Esophagus squamous epithelium (tissue), 5 donors: ENCODE data around the gene CHRNB4. TPM values are rescaled to one million over a fixed set of nuclear protein-coding genes. Genes with fewer than 3 reads are reported as not detected.

Experiments used
- DNase-seq: peaks from one replicate; lab custom pipeline; 2025; lab: John Stamatoyannopoulos, UW
- H3K27ac ChIP-seq, 4 donors: fragments of 200-600 bp; sonication (generic); one replicate each; pipeline ENCODE4 v1.5.1; 2016 to 2019; ENCODE audit warnings: mild to moderate bottlenecking in 1 of 4
- H3K27me3 ChIP-seq, 4 donors: fragments of 200-600 bp; sonication (generic); 1 replicate in 3 of 4; 2 replicates in 1 of 4; pipeline versions ENCODE4 v1.5.1 to v1.6.0; 2017 to 2021; ENCODE audit warnings: antibody characterized with exemption in 1 of 4
- H3K36me3 ChIP-seq, 3 donors: fragments of 200-600 bp; sonication (generic); one replicate each; pipeline ENCODE4 v1.5.1; 2016 to 2019
- H3K4me1 ChIP-seq, 3 donors: fragments of 200-600 bp; sonication (generic); one replicate each; pipeline ENCODE4 v1.5.1; 2017 to 2019
- H3K4me3 ChIP-seq, 4 donors: fragments of 200-600 bp; sonication (generic); 1 replicate in 3 of 4; 2 replicates in 1 of 4; pipeline ENCODE4 v1.5.1; 2016 to 2019; ENCODE audit warnings: mild to moderate bottlenecking in 2 of 4, moderate library complexity in 1 of 4
- H3K9me3 ChIP-seq, 3 donors: fragments of 200-600 bp; sonication (generic); one replicate each; pipeline ENCODE4 v1.5.1; 2016 to 2019
- CTCF ChIP-seq, 6 experiments: fragments of 450-650 bp in 4 of 6; fragments of 200-600 bp in 2 of 6; sonication (generic) in 2 of 6; IDR thresholded peaks; one replicate each; pipeline ENCODE4 v1.5.1; 2016 to 2019; ENCODE audit warnings: antibody characterized with exemption in 6 of 6, mild to moderate bottlenecking in 4 of 6, moderate library complexity in 4 of 6
- POLR2A ChIP-seq, 4 donors: fragments of 450-650 bp; IDR thresholded peaks; one replicate each; pipeline ENCODE4 v1.6.1; 2017; ENCODE audit warnings: antibody characterized with exemption in 4 of 4, mild to moderate bottlenecking in 4 of 4, moderate library complexity in 3 of 4
- WGBS, 2 donors: methylation state at CpG; one replicate each; pipeline ENCODE4 v1.1.5; 2018; 5-methylcytosine and 5-hydroxymethylcytosine counted together
- intact Hi-C: fragments of 100-400 bp; cut with DNase I; formaldehyde crosslinking; loops from one replicate; pipeline ENCODE4 v1.15.0; 2022
- total RNA-seq, 4 donors: library from RNA; depleted of rRNA; stranded (reverse); fragments of >200 nt; gene quantifications; one replicate each; pipeline ENCODE4 v1.1.0, GENCODE V29; 2016
- donor health status: DM: yes; HTN: yes; CAD: no.

The CHRNB4 gene
- total RNA-seq, 4 donors from 2014 or later, result 0.09 to 0.72 (median 0.43) TPM

GRCh38 chr15:78637776-78638435, 3.1 kb downstream of the CHRNB4 start:
- no peak overlapping the region for H3K27ac ChIP-seq
- no CpG with 5 or more reads among the region's 4 CpGs for WGBS, 2 donors
- H3K4me3 ChIP-seq, result no peak overlapping the region
- H3K27me3 ChIP-seq, result peaks cover 0 to 28% (median 1%) of the 10 kb centered on the region in 4 donors
- peaks cover 12 to 18% (median 13%) of the 10 kb centered on the region in 3 donors for H3K4me1 ChIP-seq
- no peak for DNase-seq
- TF ChIP-seq CTCF (IDR thresholded peaks at IDR 0.05) (no peak), POLR2A (IDR thresholded peaks at IDR 0.05) (no peak)
- intact Hi-C loops, result no loop called here
- no peaks in the 10 kb centered on the region for H3K36me3 ChIP-seq
- peaks cover 0 to 7% (median 1%) of the 10 kb centered on the region in 3 donors for H3K9me3 ChIP-seq

GRCh38 chr15:78636378-78636859, 4.6 kb downstream of the CHRNB4 start:
- intact Hi-C loops, result no loop called here

GRCh38 chr15:78635346-78635745, 5.7 kb downstream of the CHRNB4 start:
- H3K27me3 ChIP-seq, result peaks cover 0 to 16% (median 1%) of the 10 kb centered on the region in 4 donors
- no peak overlapping the region for H3K4me3 ChIP-seq
- 96 to 97% methylated on average over 4 to 7 of the region's 10 CpGs for WGBS, 2 donors
- no peaks in the 10 kb centered on the region for H3K36me3 ChIP-seq
- no peak for DNase-seq
- TF ChIP-seq CTCF (IDR thresholded peaks at IDR 0.05) (no peak), POLR2A (IDR thresholded peaks at IDR 0.05) (no peak)
- peaks cover 0 to 10% (median 5%) of the 10 kb centered on the region in 3 donors for H3K9me3 ChIP-seq
- H3K4me1 ChIP-seq, result peaks cover 0 to 2% (median 2%) of the 10 kb centered on the region in 3 donors
- intact Hi-C loops, result no loop called here
- H3K27ac ChIP-seq, result no peak overlapping the region

More at GRCh38 chr15:78636378-78636859, 4.6 kb downstream of the CHRNB4 start:
- no peak overlapping the region for H3K27ac ChIP-seq
- DNase-seq, result no peak
- TF ChIP-seq POLR2A (IDR thresholded peaks at IDR 0.05) (no peak), CTCF (IDR thresholded peaks at IDR 0.05) (no peak)
- 76 to 98% methylated on average over 2 of the region's 2 CpGs for WGBS, 2 donors
- H3K4me3 ChIP-seq, result no peak overlapping the region
- peaks cover 0 to 10% (median 5%) of the 10 kb centered on the region in 3 donors for H3K9me3 ChIP-seq
- H3K36me3 ChIP-seq, result no peaks in the 10 kb centered on the region
- peaks cover 10 to 12% (median 12%) of the 10 kb centered on the region in 3 donors for H3K4me1 ChIP-seq
- peaks cover 0 to 27% (median 1%) of the 10 kb centered on the region in 4 donors for H3K27me3 ChIP-seq

GRCh38 chr15:78634210-78635145, 6.5 kb downstream of the CHRNB4 start:
- intact Hi-C loops, result no loop called here
- Histone ChIP-seq H3K27me3 (peaks cover 0 to 11% (median 0%) of the 10 kb centered on the region in 4 donors), H3K27ac (no peak overlapping the region), H3K4me1 (no peaks in the 10 kb centered on the region), H3K36me3 (no peaks in the 10 kb centered on the region), H3K4me3 (no peak overlapping the region), H3K9me3 (peaks cover 0 to 10% (median 5%) of the 10 kb centered on the region in 3 donors)
- no peak for DNase-seq
- TF ChIP-seq CTCF (IDR thresholded peaks at IDR 0.05) (no peak), POLR2A (IDR thresholded peaks at IDR 0.05) (no peak)
- WGBS, 2 donors, result 69 to 97% methylated on average over 4 to 7 of the region's 12 CpGs
